Kasumi-1 (cell line): ENCODE data around the gene FGF4.

Experiments
- DNase-seq, 2 experiments: peaks; one replicate each; lab custom pipeline; 2025; lab: John Stamatoyannopoulos, UW

The FGF4 gene

GRCh38 chr11:69726019-69726418 lies 49.1 kb downstream of the FGF4 start:
- DNase-seq = no peak

- DNase-seq = no peak
These were observed 53.4 kb downstream of the FGF4 start for GRCh38 chr11:69721745-69722144.

- no peak for DNase-seq
These were observed 54.0 kb downstream of the FGF4 start for GRCh38 chr11:69721106-69721505.
